Panc1 (cell line): ENCODE measurements around the gene CYP3A5. TPM values are rescaled to one million over a fixed set of nuclear protein-coding genes. Genes with fewer than 3 reads are reported as not detected.

ENCODE experiments used
- ATAC-seq: fragments of 200-7000 bp; cut with Tn5 transposase; 2 replicates; pipeline ENCODE4 v1.9.1; 2020; ENCODE audit warnings: mild to moderate bottlenecking, moderate library complexity
- BruUV-seq: library from RNA; stranded (reverse); fragments of 400-500 nt; replicated peaks from 2 replicates; lab custom pipeline; 2021; lab: Mats Ljungman, UMichigan
- CTCF ChIA-PET: fragments of 300-600 bp; sonication (Branson Sonifier 250); formaldehyde crosslinking; loops from one replicate; lab custom pipeline; 2022; ENCODE audit warnings: antibody characterized with exemption; lab: Charles Lee
- POLR2A ChIA-PET: fragments of 300-600 bp; sonication (Branson Sonifier 250); formaldehyde crosslinking; loops from one replicate; lab custom pipeline; 2022; ENCODE audit warnings: antibody characterized with exemption; lab: Charles Lee
- DNase-seq: peaks from one replicate; pipeline ENCODE4 v3.0.0-alpha.2; 2010; ENCODE audit warnings: low read depth, low spot score
- H3K27ac ChIP-seq: 2 replicates; pipeline ENCODE4 v1.5.1; 2011; ENCODE audit warnings: mild to moderate bottlenecking, low read length, inconsistent platforms
- H3K27me3 ChIP-seq: fragments of 200-500 bp; sonication (Bioruptor generic); 2 replicates; pipeline ENCODE4 v1.6.0; 2014; ENCODE audit warnings: low read length, inconsistent platforms; ENCODE audit not compliant: control insufficient read depth, insufficient read depth
- H3K36me3 ChIP-seq: fragments of 200-500 bp; sonication (Bioruptor generic); 2 replicates; pipeline ENCODE4 v1.5.1; 2014; ENCODE audit warnings: inconsistent platforms, mild to moderate bottlenecking, low read length, moderate library complexity; ENCODE audit not compliant: control insufficient read depth, insufficient read depth
- H3K4me1 ChIP-seq: 2 replicates; pipeline ENCODE4 v1.5.1; 2011; ENCODE audit warnings: inconsistent platforms, mild to moderate bottlenecking, low read length, moderate library complexity; ENCODE audit not compliant: control insufficient read depth, insufficient read depth
- H3K4me3 ChIP-seq, 2 experiments: 2 replicates each; pipeline ENCODE4 v1.5.1; 2011 to 2012; ENCODE audit warnings: low read depth in 2 of 2, low read length in 2 of 2, mild to moderate bottlenecking in 2 of 2, inconsistent platforms in 1 of 2, moderate library complexity in 1 of 2
- H3K9me3 ChIP-seq: fragments of 200-500 bp; sonication (Bioruptor generic); 2 replicates; pipeline ENCODE4 v1.5.1; 2014; ENCODE audit warnings: low read depth, mild to moderate bottlenecking, inconsistent platforms, low read length, moderate library complexity; ENCODE audit not compliant: control insufficient read depth, insufficient read depth
- CTCF ChIP-seq: fragments of 450-650 bp; IDR thresholded peaks from 2 replicates; pipeline ENCODE4 v1.5.1; 2017; ENCODE audit warnings: mild to moderate bottlenecking
- POLR2AphosphoS5 ChIP-seq: IDR thresholded peaks from 2 replicates; pipeline ENCODE4 v1.6.1; 2012; ENCODE audit warnings: mild to moderate bottlenecking, low read depth, low read length, moderate library complexity
- REST ChIP-seq, 2 experiments: IDR thresholded peaks; 2 replicates each; pipeline ENCODE4 v1.6.1; 2011 to 2012; ENCODE audit warnings: low read depth in 2 of 2, control low read depth in 1 of 2, low read length in 1 of 2, mild to moderate bottlenecking in 1 of 2, moderate library complexity in 1 of 2; ENCODE audit not compliant: insufficient read depth in 1 of 2
- SIN3A ChIP-seq: IDR thresholded peaks from 2 replicates; pipeline ENCODE4 v1.6.1; 2012; ENCODE audit warnings: low read depth, mild to moderate bottlenecking, low read length, moderate library complexity, borderline replicate concordance; ENCODE audit not compliant: insufficient read depth
- TCF7L2 ChIP-seq: IDR thresholded peaks from 2 replicates; pipeline ENCODE4 v1.6.1; 2011; ENCODE audit warnings: mild to moderate bottlenecking, low read depth, low read length, inconsistent platforms
- in situ Hi-C: cut with HindIII; loops from 2 replicates; pipeline ENCODE4 v1.10.0; 2016; ENCODE audit warnings: low sequenced_read_pairs, low pct_unique_long_range_greater_than_20kb
- intact Hi-C: fragments of 100-400 bp; cut with micrococcal nuclease; formaldehyde crosslinking; loops from one replicate; pipeline ENCODE4 v1.10.0; 2022; ENCODE audit not compliant: unreplicated experiment
- total RNA-seq: library from RNA; stranded (reverse); gene quantifications from one replicate; pipeline ENCODE4 v1.2.1, GENCODE V29; 2021; ENCODE audit not compliant: unreplicated experiment

Gene CYP3A5
- total RNA-seq, 1 experiment from 2014 or later: 0.31 TPM

GRCh38 chr7:99677648-99678045 is 2.1 kb downstream of the CYP3A5 start:
- POLR2A ChIA-PET: no interaction called here
- no TSS peak for BruUV-seq
- H3K4me3 ChIP-seq: no peak overlapping the region
- DNase-seq (no peak), ATAC-seq (no peak)
- no peaks in the 10 kb centered on the region for H3K36me3 ChIP-seq
- intact Hi-C loops: no loop called here
- H3K27ac ChIP-seq: no peak overlapping the region
- TF ChIP-seq POLR2AphosphoS5 (no peak), SIN3A (no peak), REST (IDR thresholded peaks at IDR 0.05; ENCODE audit: insufficient read depth in 1 of 2, low read depth in 2 of 2, low read length in 1 of 2) (no peak), TCF7L2 (no peak), CTCF (no peak)
- no peaks in the 10 kb centered on the region; the same call in 1 of the 2 replicates for H3K27me3 ChIP-seq
- no peaks in the 10 kb centered on the region for H3K9me3 ChIP-seq
- no peaks in the 10 kb centered on the region for H3K4me1 ChIP-seq
- in situ Hi-C loops: no loop called here
- CTCF ChIA-PET: no interaction called here

- Histone ChIP-seq H3K9me3 (no peaks in the 10 kb centered on the region), H3K36me3 (no peaks in the 10 kb centered on the region), H3K4me1 (no peaks in the 10 kb centered on the region), H3K27me3 (no peaks in the 10 kb centered on the region; the same call in 1 of the 2 replicates), H3K4me3 (no peak overlapping the region), H3K27ac (no peak overlapping the region)
- BruUV-seq: no TSS peak
- ChIA-PET POLR2A (no interaction called here), CTCF (no interaction called here)
- ATAC-seq (no peak), DNase-seq (no peak)
- intact Hi-C loops (no loop called here), in situ Hi-C loops (no loop called here)
- TF ChIP-seq CTCF: no peak
- no peak for TF ChIP-seq POLR2AphosphoS5
- no peak for TF ChIP-seq SIN3A
- TF ChIP-seq REST (IDR thresholded peaks at IDR 0.05; ENCODE audit: insufficient read depth in 1 of 2, low read depth in 2 of 2, low read length in 1 of 2): no peak
- TF ChIP-seq TCF7L2: no peak
Observed at GRCh38 chr7:99677013-99677647, 2.7 kb downstream of the CYP3A5 start.
